IMR-90 (cell line): ENCODE measurements around the gene ST3GAL4. TPM values are rescaled to one million over a fixed set of nuclear protein-coding genes. Genes with fewer than 3 reads are reported as not detected.

ENCODE experiments used
- ATAC-seq: fragments of 200-7000 bp; cut with Tn5 transposase; 2 replicates; pipeline ENCODE4 v1.9.1; 2020; ENCODE audit warnings: low read depth, mild to moderate bottlenecking, moderate library complexity
- BruUV-seq: library from RNA; stranded (reverse); fragments of 400-500 nt; replicated peaks from 2 replicates; lab custom pipeline; 2021; lab: Mats Ljungman, UMichigan
- CTCF ChIA-PET: fragments of 300-600 bp; formaldehyde crosslinking; extraction: SDS; loops from one replicate; lab custom pipeline; 2021; ENCODE audit warnings: antibody characterized with exemption; lab: Yijun Ruan, JAX
- POLR2A ChIA-PET: fragments of 300-600 bp; sonication (Branson Sonifier 250); formaldehyde crosslinking; loops from one replicate; lab custom pipeline; 2022; ENCODE audit warnings: antibody characterized with exemption; ENCODE audit not compliant: unreplicated experiment; lab: Charles Lee
- DNase-seq: peaks from one replicate; pipeline ENCODE4 v3.0.0; 2013
- H2AFZ ChIP-seq: replicated peaks from 2 replicates; pipeline ENCODE3; 2013; ENCODE audit warnings: low read length, mild to moderate bottlenecking; ENCODE audit not compliant: poor library complexity
- H2AK5ac ChIP-seq: 2 replicates; pipeline ENCODE4 v1.6.1; 2013; ENCODE audit warnings: low read depth, low read length, inconsistent platforms
- H2AK9ac ChIP-seq: replicated peaks from 2 replicates; pipeline ENCODE3; 2013; ENCODE audit warnings: mild to moderate bottlenecking, low read depth, low read length, moderate library complexity; ENCODE audit not compliant: poor library complexity
- H2BK120ac ChIP-seq: 2 replicates; pipeline ENCODE4 v1.6.1; 2013; ENCODE audit warnings: low read depth, low read length, inconsistent platforms
- H2BK15ac ChIP-seq: 3 replicates; pipeline ENCODE4 v1.6.1; 2013; ENCODE audit warnings: low read depth, low read length, inconsistent platforms
- H2BK20ac ChIP-seq: 2 replicates; pipeline ENCODE4 v1.6.1; 2013; ENCODE audit warnings: low read depth, mild to moderate bottlenecking, inconsistent platforms, low read length, moderate library complexity
- H2BK5ac ChIP-seq: 2 replicates; pipeline ENCODE4 v1.6.1; 2013; ENCODE audit warnings: mild to moderate bottlenecking, low read depth, low read length, inconsistent platforms; ENCODE audit not compliant: poor library complexity, severe bottlenecking
- H3K14ac ChIP-seq: replicated peaks from 2 replicates; pipeline ENCODE4 v1.6.1; 2013; ENCODE audit warnings: low read depth, low read length, inconsistent platforms
- H3K18ac ChIP-seq: 2 replicates; pipeline ENCODE4 v1.6.1; 2013; ENCODE audit warnings: low read depth, low read length, control low read depth
- H3K23ac ChIP-seq: 2 replicates; pipeline ENCODE4 v1.6.1; 2013; ENCODE audit warnings: low read depth, low read length, inconsistent platforms
- H3K27ac ChIP-seq: 2 replicates; pipeline ENCODE4 v1.5.1; 2013; ENCODE audit warnings: mild to moderate bottlenecking, control low read depth, low read length; ENCODE audit not compliant: insufficient read depth
- H3K27me3 ChIP-seq: 2 replicates; pipeline ENCODE4 v1.6.1; 2013; ENCODE audit warnings: low read length; ENCODE audit not compliant: control insufficient read depth, insufficient read depth
- H3K36me3 ChIP-seq: 2 replicates; pipeline ENCODE4 v1.6.1; 2013; ENCODE audit warnings: low read length, mixed read lengths; ENCODE audit not compliant: control insufficient read depth, insufficient read depth
- H3K4ac ChIP-seq: 2 replicates; pipeline ENCODE4 v1.6.1; 2013; ENCODE audit warnings: low read depth, low read length, inconsistent platforms
- H3K4me1 ChIP-seq: 2 replicates; pipeline ENCODE4 v1.6.1; 2013; ENCODE audit warnings: low read length, mixed read lengths; ENCODE audit not compliant: control insufficient read depth, insufficient read depth
- H3K4me2 ChIP-seq: 2 replicates; pipeline ENCODE4 v1.6.1; 2013; ENCODE audit warnings: low read depth, mild to moderate bottlenecking, control low read depth, low read length, moderate library complexity
- H3K4me3 ChIP-seq: 2 replicates; pipeline ENCODE4 v1.5.1; 2013; ENCODE audit warnings: low read depth, mild to moderate bottlenecking, control low read depth, low read length, moderate library complexity; ENCODE audit not compliant: insufficient read depth
- H3K56ac ChIP-seq: 2 replicates; pipeline ENCODE4 v1.6.1; 2013; ENCODE audit warnings: low read length, inconsistent platforms; ENCODE audit not compliant: insufficient read depth; ENCODE audit errors: extremely low read depth
- H3K79me1 ChIP-seq, 2 experiments: 2 replicates each; pipeline ENCODE4 v1.6.1; 2013; ENCODE audit warnings: low read length in 2 of 2, inconsistent platforms in 1 of 2, low read depth in 1 of 2
- H3K9ac ChIP-seq: 2 replicates; pipeline ENCODE4 v1.6.1; 2013; ENCODE audit warnings: low read depth, low read length, control low read depth
- H3K9me1 ChIP-seq: 2 replicates; pipeline ENCODE4 v1.6.1; 2013; ENCODE audit warnings: low read length, inconsistent platforms; ENCODE audit not compliant: insufficient read depth
- H3K9me3 ChIP-seq: 2 replicates; pipeline ENCODE4 v1.6.1; 2013; ENCODE audit warnings: low read length; ENCODE audit not compliant: control insufficient read depth, insufficient read depth
- H4K20me1 ChIP-seq: 2 replicates; pipeline ENCODE4 v1.6.1; 2013; ENCODE audit warnings: low read length, inconsistent platforms; ENCODE audit not compliant: insufficient read depth
- H4K5ac ChIP-seq: 2 replicates; pipeline ENCODE4 v1.6.1; 2013; ENCODE audit warnings: mild to moderate bottlenecking, low read depth, low read length, control low read depth
- H4K8ac ChIP-seq, 2 experiments: 2 replicates each; pipeline ENCODE4 v1.6.1; 2013; ENCODE audit warnings: low read depth in 2 of 2, low read length in 2 of 2, control low read depth in 1 of 2, inconsistent platforms in 1 of 2
- H4K91ac ChIP-seq: 2 replicates; pipeline ENCODE4 v1.6.1; 2013; ENCODE audit warnings: low read depth, low read length, inconsistent platforms; ENCODE audit not compliant: insufficient read depth
- BHLHE40 ChIP-seq: fragments of 150-350 bp; IDR thresholded peaks from 2 replicates; pipeline ENCODE4 v1.6.1; 2016; ENCODE audit warnings: mild to moderate bottlenecking, low read depth, low read length
- CHD1 ChIP-seq: IDR thresholded peaks from 2 replicates; pipeline ENCODE4 v1.6.1; 2012; ENCODE audit warnings: low read depth, low read length, improper control_type of control experiment
- FOS ChIP-seq: fragments of 150-350 bp; IDR thresholded peaks from 2 replicates; pipeline ENCODE4 v1.6.1; 2016; ENCODE audit warnings: low read depth, low read length
- MAFK ChIP-seq: IDR thresholded peaks from 2 replicates; pipeline ENCODE4 v1.6.1; 2012; ENCODE audit warnings: low read depth, low read length, improper control_type of control experiment
- MAZ ChIP-seq: IDR thresholded peaks from 2 replicates; pipeline ENCODE4 v1.6.1; 2012; ENCODE audit warnings: low read depth, mild to moderate bottlenecking, low read length, improper control_type of control experiment, moderate library complexity, borderline replicate concordance
- MXI1 ChIP-seq: IDR thresholded peaks from 2 replicates; pipeline ENCODE4 v1.6.1; 2012; ENCODE audit warnings: low read depth, mild to moderate bottlenecking, low read length, moderate library complexity, borderline replicate concordance
- NFE2L2 ChIP-seq: fragments of 150-350 bp; IDR thresholded peaks from 2 replicates; pipeline ENCODE4 v1.6.1; 2016; ENCODE audit warnings: low read depth, mild to moderate bottlenecking, low read length
- RCOR1 ChIP-seq: IDR thresholded peaks from 2 replicates; pipeline ENCODE4 v1.6.1; 2012; ENCODE audit warnings: mild to moderate bottlenecking, low read length, improper control_type of control experiment; ENCODE audit not compliant: insufficient replicate concordance
- RFX5 ChIP-seq: IDR thresholded peaks from 2 replicates; pipeline ENCODE4 v1.8.0; 2012; ENCODE audit warnings: low read depth, mild to moderate bottlenecking, low read length, moderate library complexity
- WGBS, 2 experiments: methylation state at CpG; one replicate each; pipeline versions ENCODE4 v1.1.5 to v1.1.7; 2013; ENCODE audit warnings: missing lambda C conversion rate in 2 of 2; ENCODE audit not compliant: insufficient read length in 1 of 2; ENCODE audit errors: extremely low coverage in 2 of 2; 5-methylcytosine and 5-hydroxymethylcytosine counted together
- dilution Hi-C: fragments of 300-500 bp; cut with HindIII; formaldehyde crosslinking; loops from one replicate; pipeline ENCODE4 v1.14.3; 2018; ENCODE audit warnings: low sequenced_read_pairs; ENCODE audit not compliant: unreplicated experiment
- in situ Hi-C: fragments of 300-500 bp; cut with MboI; formaldehyde crosslinking; loops from 3 replicates; pipeline ENCODE4 v1.14.3; 2019; ENCODE audit warnings: low sequenced_read_pairs, inconsistent platforms, mixed read lengths
- intact Hi-C: fragments of 100-400 bp; cut with micrococcal nuclease; formaldehyde crosslinking; loops from 2 replicates; pipeline ENCODE4 v1.10.0; 2022
- polyA plus RNA-seq, 3 experiments: library from polyadenylated mRNA; depleted of rRNA; stranded (reverse); fragments of >200 nt; gene quantifications; 2 replicates each; pipeline ENCODE4 v1.2.3, GENCODE V29; 2012; ENCODE audit warnings: low replicate concordance in 1 of 3
- total RNA-seq: library from RNA; depleted of rRNA; stranded (reverse); fragments of >200 nt; gene quantifications from 2 replicates; pipeline ENCODE4 v1.2.3, GENCODE V29; 2012
- TF ChIP-seq, protein P1 (sequence below): fragments of 150-350 bp; IDR thresholded peaks from 2 replicates; pipeline ENCODE4 v1.6.1; 2016; ENCODE audit warnings: low read depth, mild to moderate bottlenecking, low read length, moderate library complexity, borderline replicate concordance

Gene ST3GAL4
- total and polyA plus RNA-seq, 2 of the 4 experiments (the other 2 are of a cell fraction): 17.0 to 19.7 TPM

DNA sequence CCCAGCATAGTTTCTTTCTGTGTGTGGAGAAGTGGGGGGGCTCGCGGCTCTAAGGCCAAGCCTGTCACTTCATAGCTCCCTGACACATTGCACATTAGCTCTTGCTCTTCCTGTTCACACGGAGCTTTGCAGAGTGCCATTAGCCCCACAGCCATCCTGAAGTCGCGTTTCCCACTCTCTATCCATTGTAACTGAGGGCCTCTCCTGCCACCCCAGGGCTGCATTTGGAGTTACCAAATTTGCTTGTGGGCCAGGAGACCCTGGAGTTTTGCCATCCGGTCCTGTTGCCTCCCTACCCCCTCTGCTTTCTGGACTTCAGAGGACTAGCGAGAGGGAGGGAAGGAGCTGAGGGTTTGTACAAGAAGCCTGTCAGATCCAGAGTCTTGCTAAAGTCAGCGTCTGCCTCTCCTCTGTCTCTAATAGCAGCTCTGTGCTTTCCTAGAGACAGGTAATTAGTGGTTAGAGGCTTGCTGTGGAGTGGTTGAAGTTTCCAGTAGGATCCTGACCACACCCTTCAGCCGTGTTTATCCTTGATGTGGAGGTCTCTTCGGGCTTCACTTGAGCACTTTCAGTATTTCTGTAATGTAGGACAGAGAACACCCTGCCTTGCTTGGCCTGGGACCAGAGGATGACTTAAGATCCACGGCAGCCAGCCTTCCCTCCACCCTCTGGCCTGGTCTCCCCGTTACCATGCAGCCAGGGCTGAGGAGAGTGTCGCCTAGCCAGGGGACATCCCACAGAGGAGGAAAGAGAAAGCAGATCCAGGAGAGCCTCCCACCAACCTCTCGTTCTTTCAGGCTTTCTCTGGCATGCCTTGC lies 37.5 kb upstream of the ST3GAL4 start:
- Histone ChIP-seq H3K4me1 (peaks cover 18% of the 10 kb centered on the region), H3K18ac (peak overlapping the region; percentile 77), H2BK20ac (peak overlapping the region; percentile 71), H2AK5ac (peak overlapping the region; percentile 78), H3K4ac (peak overlapping the region; percentile 85), H3K23ac (peak overlapping the region; percentile 78), H2AK9ac (peak overlapping the region; percentile 98), H2BK15ac (peak overlapping the region; percentile 96), H2AFZ (peak overlapping the region; percentile 91), H3K56ac (peak overlapping the region; percentile 92; the same call in 1 of the 2 replicates), H4K91ac (peak overlapping the region; percentile 96), H3K36me3 (no peaks in the 10 kb centered on the region; the same call in 1 of the 2 replicates), H4K5ac (peak overlapping the region; percentile 58), H4K8ac (peak overlapping the region; percentile 71 to 86), H3K14ac (peak overlapping the region; percentile 61), H3K27me3 (no peaks in the 10 kb centered on the region), H3K27ac (peak overlapping the region; percentile 92), H3K9ac (peak overlapping the region; percentile 78), H3K4me2 (peak overlapping the region; percentile 85), H3K79me1 (peaks cover 4 to 18% of the 10 kb centered on the region in 2 experiments; a peak in 3 of 4 replicates), H3K9me1 (peaks cover 18% of the 10 kb centered on the region), H2BK120ac (peak overlapping the region; percentile 78), H2BK5ac (peak overlapping the region; percentile 93), H4K20me1 (no peaks in the 10 kb centered on the region), H3K9me3 (no peaks in the 10 kb centered on the region), H3K4me3 (peak overlapping the region; percentile 2; the same call in 1 of the 2 replicates)
- peak; percentile 83 for DNase-seq
- peak; percentile 87 for ATAC-seq
- in situ Hi-C loops (loop anchor here (10.0 to 25.0 kb wide), 3 partner anchors 97 to 1019 kb away; no protein-coding TSS in a partner anchor), dilution Hi-C loops (no loop called here), intact Hi-C loops (loop anchor here (1.0 to 10.0 kb wide), 5 partner anchors 14 to 1177 kb away; partner anchors contain the start of gene DCPS)
- 17% methylated on average over 3 of the region's 14 CpGs; no CpG with 5 or more reads in 1 of the 2 experiments for WGBS, 2 experiments
- CTCF ChIA-PET: interaction anchor here (1.4 kb wide), 1 partner anchor 162 kb away, joined by 4 read pairs; no protein-coding TSS in a partner anchor
- BruUV-seq: no TSS peak
- no peak for TF ChIP-seq CHD1
- no peak for TF ChIP-seq RCOR1
- no peak for TF ChIP-seq MAFK
- TF ChIP-seq, protein P1, sequence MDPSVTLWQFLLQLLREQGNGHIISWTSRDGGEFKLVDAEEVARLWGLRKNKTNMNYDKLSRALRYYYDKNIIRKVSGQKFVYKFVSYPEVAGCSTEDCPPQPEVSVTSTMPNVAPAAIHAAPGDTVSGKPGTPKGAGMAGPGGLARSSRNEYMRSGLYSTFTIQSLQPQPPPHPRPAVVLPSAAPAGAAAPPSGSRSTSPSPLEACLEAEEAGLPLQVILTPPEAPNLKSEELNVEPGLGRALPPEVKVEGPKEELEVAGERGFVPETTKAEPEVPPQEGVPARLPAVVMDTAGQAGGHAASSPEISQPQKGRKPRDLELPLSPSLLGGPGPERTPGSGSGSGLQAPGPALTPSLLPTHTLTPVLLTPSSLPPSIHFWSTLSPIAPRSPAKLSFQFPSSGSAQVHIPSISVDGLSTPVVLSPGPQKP: no peak
- TF ChIP-seq BHLHE40: no peak
- TF ChIP-seq RFX5: no peak
- no peak for TF ChIP-seq NFE2L2
- no peak for TF ChIP-seq MXI1
- TF ChIP-seq FOS: no peak
- no peak; the same call in 1 of the 2 replicates for TF ChIP-seq MAZ
- POLR2A ChIA-PET: interaction anchor here (0.6 to 1.2 kb wide), 2 partner anchors 14 to 639 kb away, joined by 4 to 7 read pairs; no protein-coding TSS in a partner anchor
